ENCODE results near the gene ADGRL2.

Gene ADGRL2

DNA sequence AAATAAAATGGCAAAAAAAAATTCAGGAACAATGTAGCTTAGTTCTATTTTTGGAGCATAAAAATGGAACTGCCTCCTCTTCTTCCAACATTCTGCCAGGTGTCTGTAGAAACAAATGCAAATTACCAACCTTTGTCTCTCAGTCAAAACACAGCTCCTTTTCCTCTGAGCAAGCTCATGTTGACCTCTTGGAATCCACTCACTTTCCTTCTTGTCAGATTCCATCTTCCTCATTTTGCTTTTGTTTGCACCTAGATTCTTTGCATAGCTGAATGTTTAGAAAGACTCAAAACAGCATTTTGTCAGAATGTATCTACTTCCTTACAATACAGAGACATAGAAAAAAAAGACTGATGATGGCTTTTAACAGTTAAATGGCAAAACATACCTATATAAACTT lies 178.2 kb downstream of the ADGRL2 start:
- Histone ChIP-seq H4K20me1 (ENCODE audit: insufficient read depth, low read length) (no peaks in the 10 kb centered on the region), H3K27me3 (ENCODE audit: insufficient read depth, low read length, poor library complexity) (no peaks in the 10 kb centered on the region), H3K9ac (ENCODE audit: low read depth, low read length) (no peak overlapping the region), H3K27ac (ENCODE audit: low read length) (no peak overlapping the region), H3K36me3 (ENCODE audit: insufficient read depth, low read length) (no peaks in the 10 kb centered on the region), H3K9me3 (ENCODE audit: insufficient read depth, low read length, severe bottlenecking) (no peaks in the 10 kb centered on the region), H3K4me1 (ENCODE audit: insufficient read depth, low read length) (no peaks in the 10 kb centered on the region), H3K4me3 (ENCODE audit: low read depth in 1 of 2, low read length in 2 of 2) (no peak overlapping the region), H3K4me2 (ENCODE audit: insufficient read depth, low read length) (no peak overlapping the region), H3K79me2 (ENCODE audit: insufficient read depth, low read length) (no peaks in the 10 kb centered on the region), H2AFZ (ENCODE audit: low read depth, low read length) (no peak overlapping the region)
- TF ChIP-seq, protein P1, sequence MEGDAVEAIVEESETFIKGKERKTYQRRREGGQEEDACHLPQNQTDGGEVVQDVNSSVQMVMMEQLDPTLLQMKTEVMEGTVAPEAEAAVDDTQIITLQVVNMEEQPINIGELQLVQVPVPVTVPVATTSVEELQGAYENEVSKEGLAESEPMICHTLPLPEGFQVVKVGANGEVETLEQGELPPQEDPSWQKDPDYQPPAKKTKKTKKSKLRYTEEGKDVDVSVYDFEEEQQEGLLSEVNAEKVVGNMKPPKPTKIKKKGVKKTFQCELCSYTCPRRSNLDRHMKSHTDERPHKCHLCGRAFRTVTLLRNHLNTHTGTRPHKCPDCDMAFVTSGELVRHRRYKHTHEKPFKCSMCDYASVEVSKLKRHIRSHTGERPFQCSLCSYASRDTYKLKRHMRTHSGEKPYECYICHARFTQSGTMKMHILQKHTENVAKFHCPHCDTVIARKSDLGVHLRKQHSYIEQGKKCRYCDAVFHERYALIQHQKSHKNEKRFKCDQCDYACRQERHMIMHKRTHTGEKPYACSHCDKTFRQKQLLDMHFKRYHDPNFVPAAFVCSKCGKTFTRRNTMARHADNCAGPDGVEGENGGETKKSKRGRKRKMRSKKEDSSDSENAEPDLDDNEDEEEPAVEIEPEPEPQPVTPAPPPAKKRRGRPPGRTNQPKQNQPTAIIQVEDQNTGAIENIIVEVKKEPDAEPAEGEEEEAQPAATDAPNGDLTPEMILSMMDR (IDR thresholded peaks at IDR 0.05; ENCODE audit: borderline replicate concordance, extremely low read depth, low read length, poor library complexity, severe bottlenecking): no peak
- no peak for TF ChIP-seq EZH2 (IDR thresholded peaks at IDR 0.05; ENCODE audit: borderline replicate concordance, low read depth, low read length, severe bottlenecking)
- no peak for DNase-seq
- no peak for ATAC-seq (ENCODE audit: insufficient read depth, low read depth)

DNA sequence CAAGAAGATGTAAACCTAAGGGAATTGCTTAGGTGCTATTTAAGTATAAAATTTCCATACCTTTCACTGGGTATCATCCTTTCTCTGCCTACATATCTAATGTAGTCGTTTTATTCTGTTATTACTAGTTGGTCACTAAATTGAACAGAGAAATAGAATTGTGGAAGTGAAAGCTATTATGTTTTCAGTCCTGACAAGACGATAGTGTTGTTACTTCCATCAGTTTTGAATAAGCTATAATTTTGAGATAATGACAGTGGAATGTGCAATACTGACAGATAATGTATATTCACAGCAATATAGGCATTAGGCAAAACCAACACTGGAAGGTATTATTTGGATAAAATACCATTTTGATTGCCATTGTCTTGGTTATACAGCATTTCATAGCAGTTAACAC lies 181.8 kb downstream of the ADGRL2 start:
- H3K36me3 ChIP-seq (ENCODE audit: insufficient read depth, low read length): no peaks in the 10 kb centered on the region
- H3K9me3 ChIP-seq (ENCODE audit: insufficient read depth, low read length, severe bottlenecking): no peaks in the 10 kb centered on the region
- H3K9ac ChIP-seq (ENCODE audit: low read depth, low read length): no peak overlapping the region
- no peak overlapping the region for H3K4me2 ChIP-seq (ENCODE audit: insufficient read depth, low read length)
- no peaks in the 10 kb centered on the region for H3K79me2 ChIP-seq (ENCODE audit: insufficient read depth, low read length)
- DNase-seq (no peak), ATAC-seq (ENCODE audit: insufficient read depth, low read depth) (no peak)
- H3K4me1 ChIP-seq (ENCODE audit: insufficient read depth, low read length): no peaks in the 10 kb centered on the region
- H3K4me3 ChIP-seq (ENCODE audit: low read depth in 1 of 2, low read length in 2 of 2): no peak overlapping the region
- H3K27me3 ChIP-seq (ENCODE audit: insufficient read depth, low read length, poor library complexity): no peaks in the 10 kb centered on the region
- H4K20me1 ChIP-seq (ENCODE audit: insufficient read depth, low read length): no peaks in the 10 kb centered on the region
- H3K27ac ChIP-seq (ENCODE audit: low read length): no peak overlapping the region
- TF ChIP-seq, protein P1 (IDR thresholded peaks at IDR 0.05; ENCODE audit: borderline replicate concordance, extremely low read depth, low read length, poor library complexity, severe bottlenecking): no peak
- no peak for TF ChIP-seq EZH2 (IDR thresholded peaks at IDR 0.05; ENCODE audit: borderline replicate concordance, low read depth, low read length, severe bottlenecking)
- no peak overlapping the region for H2AFZ ChIP-seq (ENCODE audit: low read depth, low read length)

DNA sequence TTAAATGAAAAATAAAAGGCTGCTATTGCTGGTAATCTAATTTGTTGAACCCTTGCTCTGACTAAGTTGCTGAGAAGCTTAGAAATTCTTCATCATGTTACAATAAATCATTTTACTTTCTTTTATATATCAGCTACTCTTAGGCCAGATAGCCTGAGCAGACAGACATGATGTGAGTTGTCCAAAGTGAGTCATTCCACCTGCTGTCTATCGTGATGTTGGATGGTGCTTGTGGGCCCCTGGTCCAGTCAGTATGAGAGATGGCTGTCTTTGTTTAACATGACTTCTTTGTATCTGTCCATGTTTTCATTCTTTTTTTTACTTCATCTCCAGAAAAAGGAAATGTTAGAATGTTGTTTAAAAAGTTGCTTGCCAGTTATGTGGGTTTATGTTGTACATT lies 188.8 kb downstream of the ADGRL2 start:
- Histone ChIP-seq H3K27me3 (ENCODE audit: insufficient read depth, low read length, poor library complexity) (no peaks in the 10 kb centered on the region), H3K79me2 (ENCODE audit: insufficient read depth, low read length) (no peaks in the 10 kb centered on the region), H3K36me3 (ENCODE audit: insufficient read depth, low read length) (no peaks in the 10 kb centered on the region), H3K27ac (ENCODE audit: low read length) (no peak overlapping the region), H4K20me1 (ENCODE audit: insufficient read depth, low read length) (no peaks in the 10 kb centered on the region), H2AFZ (ENCODE audit: low read depth, low read length) (no peak overlapping the region), H3K4me2 (ENCODE audit: insufficient read depth, low read length) (no peak overlapping the region), H3K4me3 (ENCODE audit: low read depth in 1 of 2, low read length in 2 of 2) (no peak overlapping the region), H3K9ac (ENCODE audit: low read depth, low read length) (no peak overlapping the region), H3K4me1 (ENCODE audit: insufficient read depth, low read length) (no peaks in the 10 kb centered on the region), H3K9me3 (ENCODE audit: insufficient read depth, low read length, severe bottlenecking) (no peaks in the 10 kb centered on the region)
- no peak for DNase-seq
- TF ChIP-seq, protein P1 (IDR thresholded peaks at IDR 0.05; ENCODE audit: borderline replicate concordance, extremely low read depth, low read length, poor library complexity, severe bottlenecking): no peak
- TF ChIP-seq EZH2 (IDR thresholded peaks at IDR 0.05; ENCODE audit: borderline replicate concordance, low read depth, low read length, severe bottlenecking): no peak
- ATAC-seq (ENCODE audit: insufficient read depth, low read depth): no peak

DNA sequence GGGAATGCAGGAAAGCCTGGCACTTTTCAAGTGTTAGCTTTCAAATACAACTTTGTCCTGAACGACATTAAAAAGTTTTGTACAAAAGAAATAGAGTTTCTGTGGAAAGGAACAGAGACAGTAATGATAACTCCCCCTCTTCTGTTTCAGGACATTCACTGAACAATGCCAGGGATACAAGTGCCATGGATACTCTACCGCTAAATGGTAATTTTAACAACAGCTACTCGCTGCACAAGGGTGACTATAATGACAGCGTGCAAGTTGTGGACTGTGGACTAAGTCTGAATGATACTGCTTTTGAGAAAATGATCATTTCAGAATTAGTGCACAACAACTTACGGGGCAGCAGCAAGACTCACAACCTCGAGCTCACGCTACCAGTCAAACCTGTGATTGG lies 189.5 kb downstream of the ADGRL2 start:
- no peaks in the 10 kb centered on the region for H3K79me2 ChIP-seq (ENCODE audit: insufficient read depth, low read length)
- TF ChIP-seq, protein P1 (IDR thresholded peaks at IDR 0.05; ENCODE audit: borderline replicate concordance, extremely low read depth, low read length, poor library complexity, severe bottlenecking): no peak
- TF ChIP-seq EZH2 (IDR thresholded peaks at IDR 0.05; ENCODE audit: borderline replicate concordance, low read depth, low read length, severe bottlenecking): no peak
- H3K9ac ChIP-seq (ENCODE audit: low read depth, low read length): no peak overlapping the region
- H3K27me3 ChIP-seq (ENCODE audit: insufficient read depth, low read length, poor library complexity): no peaks in the 10 kb centered on the region
- H3K4me3 ChIP-seq (ENCODE audit: low read depth in 1 of 2, low read length in 2 of 2): no peak overlapping the region
- no peak overlapping the region for H3K27ac ChIP-seq (ENCODE audit: low read length)
- no peak overlapping the region for H2AFZ ChIP-seq (ENCODE audit: low read depth, low read length)
- no peaks in the 10 kb centered on the region for H4K20me1 ChIP-seq (ENCODE audit: insufficient read depth, low read length)
- ATAC-seq (ENCODE audit: insufficient read depth, low read depth): no peak
- no peak overlapping the region for H3K4me2 ChIP-seq (ENCODE audit: insufficient read depth, low read length)
- H3K36me3 ChIP-seq (ENCODE audit: insufficient read depth, low read length): no peaks in the 10 kb centered on the region
- no peak for DNase-seq
- no peaks in the 10 kb centered on the region for H3K4me1 ChIP-seq (ENCODE audit: insufficient read depth, low read length)
- no peaks in the 10 kb centered on the region for H3K9me3 ChIP-seq (ENCODE audit: insufficient read depth, low read length, severe bottlenecking)

Data from DND-41 (cell line).